ENCODE measurements around the gene FGF23.
A peak's percentile ranks its signal among the peaks of the same experiment; 100 is the strongest.

FGF23 gene

DNA sequence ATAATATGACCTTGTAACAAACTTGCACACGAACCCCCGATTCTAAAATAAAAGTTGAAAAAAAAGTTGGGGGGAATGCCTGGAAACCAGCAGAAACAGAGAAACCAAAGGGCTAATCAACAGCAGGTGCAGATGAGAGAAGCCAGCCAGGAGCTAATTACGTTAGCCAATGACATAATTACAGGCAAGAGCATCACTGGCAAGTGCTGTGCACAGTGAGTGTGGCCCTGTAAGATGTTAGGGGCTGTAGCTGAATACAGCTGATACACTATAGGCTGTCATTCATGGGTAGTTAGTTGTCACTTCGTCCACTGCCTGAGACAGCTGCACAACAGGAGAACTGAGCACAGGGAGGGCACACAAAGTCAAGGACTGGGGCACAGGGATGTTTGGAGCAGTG lies 7.3 kb upstream of the FGF23 start:
- DNase-seq (ENCODE audit: low spot score), result no peak
- FAIRE-seq, result no peak

DNA sequence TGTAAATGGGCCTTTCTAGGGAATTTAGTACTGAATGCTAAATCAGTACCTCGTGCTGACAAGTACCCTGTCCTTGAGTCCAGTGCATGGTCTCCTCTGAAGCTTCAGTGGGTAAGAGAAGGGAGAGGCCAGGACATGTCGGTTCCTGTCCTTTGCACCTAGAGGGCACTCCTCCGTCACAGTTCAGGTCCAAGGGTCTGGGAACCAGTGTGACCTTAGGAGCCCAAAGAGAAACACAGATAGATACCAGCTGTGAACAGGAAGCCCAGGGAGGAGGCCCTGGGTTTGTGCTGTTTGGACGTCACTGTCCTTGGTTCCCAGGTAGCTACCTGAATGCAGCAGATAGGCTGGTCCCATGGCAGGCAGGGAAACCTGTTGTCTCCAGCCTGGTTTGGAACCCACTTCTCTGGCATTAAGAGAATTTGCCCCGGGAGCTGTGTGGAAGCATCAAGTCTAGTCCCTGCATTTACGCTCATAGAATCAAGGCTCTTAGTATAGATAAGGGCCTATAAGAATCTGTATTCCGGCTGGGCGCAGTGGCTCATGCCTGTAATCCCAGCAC lies 3.9 kb upstream of the FGF23 start:
- FAIRE-seq, result peak; percentile 35

DNA sequence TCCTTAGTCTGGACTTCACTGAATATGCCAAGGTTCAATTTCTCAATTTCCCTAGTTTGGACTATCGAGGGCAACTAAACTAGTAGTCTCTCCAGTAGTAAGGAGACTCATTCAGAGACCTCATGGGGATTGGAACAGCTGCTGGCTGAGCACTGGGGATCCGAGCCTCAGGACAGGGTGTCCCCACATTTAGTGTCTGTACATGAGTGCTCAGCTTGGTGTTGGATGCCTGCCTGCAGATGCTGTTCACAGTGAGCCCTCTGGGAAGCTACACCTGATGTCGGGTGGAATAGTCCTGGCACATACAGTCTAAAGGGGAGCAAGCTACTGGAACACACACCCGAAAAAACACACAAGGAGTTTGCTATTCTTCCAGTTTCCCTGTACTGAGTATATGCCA lies 820 bp upstream of the FGF23 start:
- DNase-seq (ENCODE audit: low spot score) (no peak), FAIRE-seq (no peak)

More for the DNA sequence above, 3.9 kb upstream of the FGF23 start:
- no peak for DNase-seq (ENCODE audit: low spot score)

DNA sequence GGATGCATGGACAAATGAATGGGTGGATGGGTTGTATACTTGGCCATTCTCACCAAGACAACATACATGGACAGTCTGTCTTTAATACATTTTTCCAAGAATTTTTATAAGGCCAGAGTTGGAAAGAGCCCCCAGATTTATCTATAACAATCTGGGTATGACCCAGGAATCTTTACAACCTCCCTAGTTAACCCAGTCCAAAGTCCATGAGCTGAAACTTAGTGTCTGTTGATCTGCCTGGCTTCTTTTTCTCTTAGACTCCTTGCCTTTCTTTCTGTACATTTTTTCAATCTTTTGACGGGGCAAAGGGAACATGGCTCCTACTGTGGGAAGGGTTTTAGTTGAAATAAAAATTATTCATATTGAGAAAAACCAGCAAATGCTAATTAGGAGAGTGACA lies 740 bp downstream of the FGF23 start:
- FAIRE-seq (no peak), DNase-seq (ENCODE audit: low spot score) (no peak)

DNA sequence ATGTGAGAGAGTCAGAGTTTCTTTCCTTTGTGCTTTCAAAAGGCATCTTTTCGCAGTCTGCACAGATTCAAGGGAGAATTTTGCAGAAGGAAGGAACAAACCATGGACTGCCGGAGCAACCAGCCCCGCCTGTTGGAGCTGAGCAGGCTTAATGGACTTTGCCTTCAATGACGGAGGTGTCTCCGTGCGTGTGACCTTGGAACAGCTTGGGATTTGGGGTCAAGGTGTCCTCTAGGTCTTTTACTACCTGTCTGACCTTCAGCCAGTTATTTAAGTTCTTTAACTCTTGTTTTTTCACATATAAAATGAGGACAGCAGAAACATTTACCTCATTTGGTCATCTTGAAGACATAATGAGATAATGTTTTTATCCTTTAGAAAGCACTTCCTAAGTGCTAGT lies 4.1 kb downstream of the FGF23 start:
- FAIRE-seq (no peak), DNase-seq (ENCODE audit: low spot score) (no peak)

DNA sequence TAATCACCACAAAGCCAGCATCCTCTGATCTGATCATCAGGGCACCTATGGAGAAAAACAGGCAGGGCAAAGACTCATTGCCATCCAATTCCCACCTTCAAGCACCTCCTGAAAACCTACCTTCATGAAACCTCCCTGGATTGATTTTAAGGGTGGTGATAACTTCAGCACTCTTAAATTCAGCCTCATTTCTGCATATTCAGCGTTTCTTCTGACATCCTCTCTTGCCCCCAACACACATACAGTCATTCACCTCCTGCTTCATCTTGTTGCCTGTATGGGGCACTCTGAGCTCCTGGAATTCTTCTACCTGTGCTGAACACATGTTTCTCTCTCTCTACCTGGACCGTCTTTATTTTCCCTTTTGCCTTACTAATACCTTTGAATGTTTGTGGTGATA lies 6.9 kb downstream of the FGF23 start:
- no peak for DNase-seq (ENCODE audit: low spot score)
- FAIRE-seq, result no peak

DNA sequence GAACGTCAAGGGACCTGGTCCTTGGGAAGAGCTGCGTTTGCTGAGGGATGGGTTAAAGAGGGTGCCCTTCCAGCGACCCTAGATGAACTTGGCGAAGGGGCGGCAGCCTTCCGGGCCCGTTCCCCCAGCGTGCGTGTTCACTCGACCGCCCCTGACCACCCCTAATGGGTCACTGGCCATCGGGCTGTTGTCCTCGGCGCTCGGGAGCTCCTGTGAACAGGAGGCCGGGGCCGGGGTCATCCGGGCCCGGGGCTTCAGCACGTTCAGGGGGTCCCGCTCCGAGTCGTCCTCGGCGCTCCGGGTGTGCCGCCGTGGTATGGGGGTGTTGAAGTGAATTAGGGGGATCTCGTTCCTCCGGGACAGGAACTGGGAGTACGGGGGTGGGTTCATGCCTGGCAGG lies 9.2 kb downstream of the FGF23 start:
- DNase-seq (ENCODE audit: low spot score) (no peak), FAIRE-seq (no peak)

DNA sequence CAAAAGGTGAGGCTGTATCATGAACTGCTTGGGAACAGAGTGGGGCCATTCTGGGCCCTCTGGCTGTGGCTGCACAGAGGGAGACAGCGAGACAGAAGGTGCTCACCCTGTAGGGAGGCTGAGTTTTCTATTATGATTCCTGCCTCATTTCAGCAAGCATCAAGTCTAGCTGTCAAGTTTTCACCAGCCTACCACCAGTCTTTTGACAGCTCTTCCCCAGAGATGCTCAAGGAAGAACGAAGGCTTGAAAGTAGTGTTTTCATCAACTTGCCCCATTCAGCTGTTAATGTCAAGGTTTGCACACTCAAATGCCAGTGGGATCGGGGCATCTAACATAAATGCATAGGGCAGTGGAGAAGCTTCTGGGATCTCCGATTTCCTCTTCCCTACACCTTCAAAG lies 10.0 kb downstream of the FGF23 start:
- FAIRE-seq (no peak), DNase-seq (ENCODE audit: low spot score) (no peak)

DNA sequence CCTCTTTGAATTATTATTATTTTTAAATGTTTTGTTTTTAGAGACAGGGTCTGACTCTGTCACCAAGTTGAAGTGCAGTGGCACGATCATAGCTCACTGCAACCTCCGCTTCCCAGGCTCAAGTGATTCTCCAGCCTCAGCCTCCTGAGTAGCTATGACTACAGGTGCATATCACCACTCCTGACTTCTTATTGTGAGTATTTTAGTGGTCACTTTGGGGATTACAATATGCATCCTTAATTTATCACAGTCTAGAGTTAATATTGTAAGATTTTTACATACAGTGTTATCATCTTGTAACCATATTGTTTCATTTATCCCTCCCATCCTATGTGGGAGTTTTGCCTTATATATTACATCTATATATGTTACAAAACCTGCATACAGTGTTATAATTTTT lies 13.4 kb downstream of the FGF23 start:
- DNase-seq (ENCODE audit: low spot score), result no peak
- no peak for FAIRE-seq

DNA sequence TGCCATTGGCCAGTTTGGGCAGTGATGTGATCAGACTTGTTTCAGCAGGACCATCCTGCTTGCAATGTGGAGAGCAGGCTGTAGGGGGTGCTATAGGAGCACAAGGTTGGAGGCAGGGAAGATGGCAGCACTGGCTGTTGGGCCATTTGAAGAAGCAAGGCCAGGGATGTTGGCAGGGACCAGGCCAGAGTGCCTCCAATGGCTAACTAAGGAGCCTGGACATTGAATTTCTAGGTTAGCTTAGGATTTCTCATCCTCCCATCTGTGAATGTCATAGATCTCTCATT lies 23.5 kb downstream of the FGF23 start:
- DNase-seq (ENCODE audit: low spot score) (peak; percentile 54), FAIRE-seq (peak; percentile 83)

DNA sequence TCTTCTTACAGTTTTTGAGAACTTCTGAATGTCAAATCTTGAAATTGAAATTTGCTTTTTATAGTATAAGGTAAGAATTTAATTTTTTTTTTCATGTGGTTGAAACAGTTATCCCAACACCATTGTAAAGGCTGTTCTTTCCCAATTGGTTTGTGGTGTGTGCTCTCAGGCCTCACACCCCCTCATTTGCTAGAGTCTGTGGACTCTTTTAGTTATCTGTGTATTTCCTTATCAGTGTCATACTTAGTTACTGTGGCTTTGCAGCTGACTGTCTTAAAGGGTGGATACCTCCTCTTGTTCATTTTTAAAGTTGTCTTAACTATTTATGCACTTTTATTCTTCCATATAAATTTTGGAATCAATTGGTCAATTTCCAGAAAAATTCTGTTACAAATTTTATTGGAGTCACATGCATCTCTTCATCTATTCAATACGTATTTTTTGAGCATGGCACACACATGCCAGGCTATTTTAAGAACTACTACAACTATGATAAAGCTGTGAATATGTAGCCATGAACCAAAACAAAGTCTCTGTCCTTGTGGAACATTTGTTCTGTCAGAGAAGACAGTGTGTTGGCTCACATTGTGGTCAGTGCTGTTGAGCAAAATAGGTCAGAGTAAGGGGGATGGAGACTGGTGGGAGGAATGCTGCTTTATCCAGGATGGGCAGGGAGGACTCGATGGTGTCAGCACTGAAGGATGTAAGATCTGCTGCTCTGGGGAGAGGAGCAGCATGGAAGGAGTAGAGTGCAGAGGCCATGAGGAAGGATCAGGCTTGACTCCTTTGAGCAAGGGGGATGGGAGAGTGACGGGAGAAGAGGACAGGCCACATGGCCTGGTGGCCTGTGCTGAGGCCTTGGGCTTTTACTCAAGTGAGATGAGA lies 24.1 kb downstream of the FGF23 start:
- FAIRE-seq, result no peak
- no peak for DNase-seq (ENCODE audit: low spot score)

DNA sequence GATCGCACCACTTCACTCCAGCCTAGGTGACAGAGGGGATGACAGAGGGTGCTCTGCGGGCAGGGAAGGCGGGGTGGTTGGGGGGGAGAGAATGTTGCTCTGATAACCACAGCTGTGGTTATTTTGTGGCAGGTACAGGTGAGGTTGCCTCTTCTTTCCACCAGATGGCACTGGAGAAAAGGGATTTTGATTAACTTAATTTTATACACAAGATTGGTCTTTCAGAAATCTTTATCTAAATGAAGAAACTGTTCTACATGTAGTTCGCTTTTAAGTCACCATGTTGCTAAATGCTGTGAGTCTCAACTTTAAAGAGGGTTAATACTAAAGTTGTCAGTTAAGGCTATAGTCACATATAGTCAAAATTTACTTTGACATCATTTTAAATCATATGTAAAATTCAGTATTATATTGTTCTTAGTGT lies 25.7 kb downstream of the FGF23 start:
- DNase-seq (ENCODE audit: low spot score) (peak; percentile 53), FAIRE-seq (no peak)

DNA sequence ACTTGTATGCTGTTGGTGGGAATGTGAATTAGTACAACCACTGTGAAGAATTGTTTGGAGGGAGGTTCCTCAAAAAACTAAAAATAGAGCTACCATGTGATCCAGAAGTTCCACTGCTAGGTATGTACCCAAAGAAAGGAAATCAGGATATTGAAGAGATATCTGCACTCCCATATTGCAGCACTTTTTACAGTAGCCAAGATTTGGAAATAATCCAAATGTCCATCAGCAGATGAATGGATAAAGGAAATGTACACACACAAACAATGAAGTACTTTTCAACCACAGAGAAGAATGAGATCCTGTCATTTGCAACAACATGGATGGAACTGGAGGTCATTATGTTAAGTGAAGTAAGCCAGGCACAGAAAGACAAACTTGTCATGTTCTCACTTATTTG lies 32.6 kb downstream of the FGF23 start:
- DNase-seq (ENCODE audit: low spot score) (no peak), FAIRE-seq (no peak)

DNA sequence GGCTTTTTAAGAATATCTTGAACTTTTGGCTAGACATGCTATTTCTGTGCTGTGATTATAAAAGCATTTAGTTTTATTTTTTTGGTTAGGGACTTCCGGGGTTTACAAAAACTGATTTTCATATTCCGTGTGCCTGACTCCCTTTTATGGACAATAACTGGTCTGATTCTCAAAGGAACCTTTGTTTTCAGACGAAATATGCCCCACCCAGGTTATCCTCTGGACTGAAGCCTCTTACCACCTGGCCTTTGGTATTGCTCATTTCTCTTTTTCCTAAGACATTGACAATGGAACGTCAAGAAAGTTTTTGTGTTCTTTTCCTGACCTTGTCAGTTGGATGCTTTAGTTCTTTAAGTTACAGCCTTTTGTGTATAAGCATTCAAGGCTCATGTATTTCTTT lies 47.7 kb downstream of the FGF23 start:
- no peak for FAIRE-seq
- DNase-seq (ENCODE audit: low spot score), result no peak

DNA sequence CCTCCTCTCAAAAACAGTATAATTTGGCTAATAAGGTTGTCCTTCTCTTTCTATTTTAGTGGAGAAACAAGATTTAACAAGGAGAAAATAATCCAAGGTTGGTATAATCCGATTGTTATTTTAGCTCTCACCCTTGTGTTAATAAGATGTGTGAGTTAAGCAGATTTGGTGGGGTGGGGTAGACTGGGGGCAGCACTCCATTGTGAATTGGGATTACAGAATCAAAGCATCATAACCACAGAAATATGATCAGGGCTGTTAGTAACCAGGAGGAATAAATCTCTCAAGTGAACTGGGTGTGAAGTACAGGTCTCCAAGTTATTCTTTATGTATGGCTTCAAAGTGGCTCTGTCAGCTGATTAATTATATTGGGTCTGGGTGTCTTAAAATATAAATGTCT lies 48.3 kb downstream of the FGF23 start:
- FAIRE-seq (no peak), DNase-seq (ENCODE audit: low spot score) (no peak)

DNA sequence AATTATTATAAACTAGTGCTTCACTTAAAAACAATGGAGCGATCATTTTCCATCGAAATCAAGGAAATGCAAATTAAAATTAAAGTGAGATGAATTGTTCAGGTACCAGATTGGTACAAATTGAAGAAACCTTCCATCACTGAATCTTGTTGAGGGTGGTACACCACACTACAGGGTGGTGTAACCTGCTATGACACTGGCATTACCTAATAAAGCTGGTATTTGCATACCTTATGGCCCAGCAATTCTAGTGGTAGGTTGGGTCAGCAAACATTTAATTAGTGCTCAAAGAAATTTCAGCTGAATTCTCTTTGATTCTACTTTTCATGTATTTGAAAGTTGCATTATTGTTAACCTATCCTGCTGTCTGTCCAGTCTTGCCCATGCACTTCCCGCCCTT lies 49.3 kb downstream of the FGF23 start:
- DNase-seq (ENCODE audit: low spot score), result no peak
- FAIRE-seq, result no peak

DNA sequence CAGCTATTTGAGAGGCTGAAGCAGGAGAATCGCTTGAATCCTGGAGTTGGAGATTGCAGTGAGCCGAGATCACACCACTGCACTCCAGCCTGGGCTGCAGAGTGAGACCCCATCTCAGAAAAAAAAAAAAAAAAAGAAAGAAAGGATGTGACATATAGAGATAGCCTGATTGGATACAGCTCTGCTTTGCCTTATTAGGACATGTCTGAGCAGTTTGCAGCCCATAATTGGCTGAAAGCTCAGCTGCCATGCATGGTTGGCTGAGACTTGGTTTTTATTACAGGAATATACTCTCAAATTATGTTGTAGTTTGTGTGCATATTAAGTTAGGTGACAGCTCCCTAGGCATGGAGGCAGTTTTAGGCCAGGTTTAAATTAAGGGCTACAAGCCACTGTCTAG lies 52.2 kb downstream of the FGF23 start:
- FAIRE-seq, result peak; percentile 9
- DNase-seq (ENCODE audit: low spot score), result no peak

DNA sequence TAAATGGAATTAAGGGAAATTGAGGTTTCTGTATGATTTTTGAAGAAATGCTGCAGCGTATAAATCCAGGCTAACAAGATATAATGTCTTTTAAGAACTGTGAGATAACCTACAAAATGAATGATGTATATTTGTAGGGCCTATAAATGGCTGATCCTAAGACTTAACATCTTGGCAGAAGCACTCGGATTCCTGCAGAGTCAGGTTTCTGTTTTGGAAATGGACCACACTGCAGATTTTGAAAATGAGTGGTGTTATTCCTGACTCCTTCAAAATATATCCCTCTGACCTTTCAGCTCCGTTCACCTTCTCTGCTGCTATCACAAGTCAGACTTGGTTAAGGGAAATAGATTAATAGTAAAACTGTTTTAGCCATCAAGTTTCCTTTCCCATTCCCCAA lies 53.5 kb downstream of the FGF23 start:
- no peak for FAIRE-seq
- no peak for DNase-seq (ENCODE audit: low spot score)

DNA sequence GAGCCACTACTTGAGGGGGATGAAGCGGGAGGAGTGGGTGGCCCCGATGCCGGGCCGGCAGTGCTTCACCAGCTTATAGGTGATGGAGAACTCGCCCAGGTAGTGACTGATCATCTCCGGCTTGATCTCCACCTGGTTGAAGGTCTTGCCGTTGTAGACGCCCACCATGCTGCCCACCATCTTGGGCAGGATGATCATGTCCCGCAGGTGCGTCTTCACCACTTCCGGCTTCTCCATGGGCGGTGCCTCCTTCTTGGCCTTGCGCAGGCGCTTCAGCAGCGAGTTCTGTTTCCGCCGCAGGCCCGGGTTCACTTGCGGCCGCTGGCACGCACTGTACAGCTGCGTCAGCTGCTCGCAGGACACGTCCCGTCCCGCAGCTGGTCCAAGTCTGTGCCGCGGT lies 55.1 kb downstream of the FGF23 start:
- FAIRE-seq (no peak), DNase-seq (ENCODE audit: low spot score) (no peak)

DNA sequence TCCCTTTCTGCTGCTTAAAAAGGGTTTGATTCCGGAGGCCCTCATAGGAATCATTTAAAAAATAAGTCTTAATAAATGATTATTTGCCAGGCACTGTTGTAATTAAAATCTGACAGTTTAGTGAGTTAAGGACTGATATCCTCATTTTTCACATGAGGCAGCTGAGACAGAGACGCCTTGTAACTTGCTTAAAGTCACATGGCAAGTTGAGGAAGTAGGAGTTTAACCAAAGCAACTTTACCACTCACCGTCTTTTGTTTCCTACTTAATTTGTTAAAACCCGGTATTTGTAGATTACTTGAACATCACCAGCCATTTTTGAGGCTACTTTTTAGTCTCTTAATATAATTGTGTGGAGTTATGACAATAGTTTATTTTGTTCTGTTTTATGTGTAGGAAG lies 56.1 kb downstream of the FGF23 start:
- no peak for DNase-seq (ENCODE audit: low spot score)
- no peak for FAIRE-seq

DNA sequence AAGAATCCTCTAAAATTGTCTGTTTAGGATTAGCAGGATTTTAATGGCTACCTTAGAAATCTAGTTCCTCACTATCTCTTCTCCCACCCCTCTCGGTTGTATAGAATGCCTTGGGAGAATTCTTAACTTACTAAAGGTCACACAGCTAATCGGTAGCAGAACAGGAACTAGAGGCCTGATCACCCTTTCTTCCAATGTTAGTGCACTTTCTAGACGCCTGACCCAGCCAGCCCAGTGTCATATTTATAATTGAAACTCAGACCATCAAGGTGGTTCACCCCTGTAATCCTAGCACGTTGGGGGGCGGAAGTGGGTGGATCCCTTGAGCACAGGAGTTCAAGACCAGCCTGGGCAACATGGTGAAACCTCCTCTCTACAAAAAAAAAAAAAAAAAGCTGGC lies 56.8 kb downstream of the FGF23 start:
- DNase-seq (ENCODE audit: low spot score), result no peak
- no peak for FAIRE-seq

DNA sequence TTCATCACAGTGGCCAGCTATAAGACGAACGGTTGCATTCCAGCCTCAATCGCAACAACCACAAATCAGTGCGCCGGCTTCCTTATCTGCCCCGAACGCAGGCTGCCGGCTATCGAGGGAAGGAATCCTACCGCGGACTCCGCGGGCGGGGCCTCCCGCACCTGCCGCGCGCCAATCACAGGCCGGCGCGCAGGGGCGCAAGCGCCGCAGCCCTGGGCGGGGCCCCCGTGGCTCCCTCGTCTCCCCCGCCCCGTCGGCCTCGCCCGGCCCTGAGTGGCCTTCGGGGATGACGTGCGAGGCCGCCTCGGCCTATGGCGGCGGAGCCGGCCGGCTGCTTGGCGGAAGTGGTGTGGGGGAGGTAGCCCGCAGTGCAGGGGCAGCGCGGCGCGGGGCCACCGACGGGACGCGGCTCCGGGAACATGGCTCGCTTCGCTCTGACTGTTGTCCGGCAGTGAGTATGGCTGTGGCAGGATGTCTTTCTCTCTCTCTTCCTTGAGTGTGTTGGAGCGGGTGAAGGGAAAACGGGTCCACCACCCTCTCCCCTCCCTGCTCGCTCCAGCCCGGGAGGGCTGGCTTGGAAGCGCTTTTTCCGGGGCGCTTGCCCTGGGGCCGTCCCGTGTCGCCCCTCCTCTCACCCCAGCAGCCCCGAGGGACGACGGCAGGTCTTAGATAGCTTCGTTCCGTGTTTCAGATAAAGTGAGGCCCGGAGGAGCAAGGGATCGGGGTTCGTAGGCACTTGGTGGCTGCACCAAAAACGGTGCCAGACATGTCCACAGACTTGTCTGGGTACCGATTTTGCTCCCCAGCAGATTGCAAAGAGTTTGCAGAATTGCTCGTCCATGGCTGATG lies 58.4 kb downstream of the FGF23 start, which contains the start of gene TIGAR:
Gene TIGAR, plus strand, starts transcription at position 361 of the 849 bp plus-strand sequence. Its CDS starts 59 bp downstream, at position 420.
- DNase-seq (ENCODE audit: low spot score) (peak; percentile 100), FAIRE-seq (peak; percentile 99)
